Nephron progenitor cell (in vitro differentiated cells): ENCODE results near the gene FAM13A.

Experiments used
- DNase-seq: peaks from one replicate; pipeline ENCODE4 v3.0.0; 2021
- H3K27ac Mint-ChIP-seq: 2 replicates; pipeline ENCODE4 v1.8.0; 2021; ENCODE audit warnings: mild to moderate bottlenecking, moderate library complexity, mixed read lengths
- H3K27me3 Mint-ChIP-seq: 2 replicates; pipeline ENCODE4 v1.8.0; 2021; ENCODE audit warnings: mild to moderate bottlenecking, low read depth, mixed read lengths; ENCODE audit not compliant: poor library complexity
- H3K36me3 Mint-ChIP-seq: 2 replicates; pipeline ENCODE4 v1.8.0; 2021; ENCODE audit warnings: low read depth, mixed read lengths
- H3K4me1 Mint-ChIP-seq: 2 replicates; pipeline ENCODE4 v1.8.0; 2021; ENCODE audit warnings: mixed read lengths
- H3K4me3 Mint-ChIP-seq: 2 replicates; pipeline ENCODE4 v1.8.0; 2021; ENCODE audit warnings: mild to moderate bottlenecking, moderate library complexity, mixed read lengths
- H3K9me3 Mint-ChIP-seq: 2 replicates; pipeline ENCODE4 v1.8.0; 2021; ENCODE audit warnings: mild to moderate bottlenecking, moderate library complexity, mixed read lengths
- CTCF ChIP-seq: fragments of 200-600 bp; sonication (generic); IDR thresholded peaks from 2 replicates; pipeline ENCODE4 v1.5.0; 2021; ENCODE audit warnings: antibody characterized with exemption

Gene FAM13A

DNA sequence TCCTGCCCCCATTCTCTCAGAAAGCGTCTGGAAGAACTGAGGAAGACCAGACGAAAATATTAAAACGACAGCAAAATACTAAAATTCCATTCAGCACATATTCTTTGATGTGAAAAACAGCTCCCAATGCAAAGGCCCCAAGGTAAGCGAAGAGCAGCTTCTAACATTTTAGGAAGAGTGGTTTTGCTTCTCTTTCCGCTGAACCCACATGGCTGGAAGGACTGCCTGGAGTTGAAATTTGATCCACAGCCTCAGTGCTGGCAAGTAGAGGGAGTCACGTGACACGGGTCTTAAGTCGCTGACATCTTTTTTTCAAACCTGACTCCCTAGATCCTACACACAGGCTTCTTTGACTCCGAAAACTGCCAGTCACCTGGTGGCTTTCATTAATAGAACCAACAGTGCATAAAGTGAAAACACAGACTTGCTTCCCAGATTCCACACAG is at the start of gene FAM13A:
Gene FAM13A, minus strand, starts transcription at position 233 of the 446 bp plus-strand sequence. Its CDS starts 221 bp downstream, at position 12.
- Mint-ChIP-seq H3K4me3 (peak within 1 kb of the TSS; percentile 89), H3K36me3 (peaks cover 33% of the 10 kb centered on the region), H3K9me3 (peaks cover 50% of the 10 kb centered on the region), H3K4me1 (peaks cover 46% of the 10 kb centered on the region), H3K27me3 (no peaks in the 10 kb centered on the region), H3K27ac (peak within 1 kb of the TSS; percentile 94)
- TF ChIP-seq CTCF = no peak
- DNase-seq = peak; percentile 65

DNA sequence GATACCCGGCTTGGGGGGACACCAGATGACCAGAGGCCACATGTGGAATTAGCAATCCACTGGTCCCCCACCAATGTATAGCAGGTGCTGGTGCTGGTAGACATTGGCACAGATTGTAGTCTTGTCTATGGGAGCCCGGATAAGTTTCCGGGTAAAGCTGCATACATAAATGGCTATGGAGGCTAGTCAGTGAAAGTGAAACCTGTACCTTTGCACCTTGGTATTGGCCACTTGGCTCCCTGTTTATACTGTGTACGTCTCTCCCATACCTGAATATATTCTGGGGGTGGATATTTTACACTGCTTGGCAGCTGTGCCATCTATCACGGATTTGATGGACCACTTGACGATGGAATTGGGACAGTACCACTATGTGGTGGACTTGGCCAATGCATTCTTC is 48.7 kb upstream of the FAM13A start:
- peaks cover 21% of the 10 kb centered on the region for H3K9me3 Mint-ChIP-seq
- H3K4me3 Mint-ChIP-seq = no peak overlapping the region
- H3K36me3 Mint-ChIP-seq = no peaks in the 10 kb centered on the region
- TF ChIP-seq CTCF = no peak
- H3K27ac Mint-ChIP-seq = no peak overlapping the region
- no peak for DNase-seq
- H3K4me1 Mint-ChIP-seq = peaks cover 12% of the 10 kb centered on the region
- H3K27me3 Mint-ChIP-seq = peaks cover 35% of the 10 kb centered on the region

DNA sequence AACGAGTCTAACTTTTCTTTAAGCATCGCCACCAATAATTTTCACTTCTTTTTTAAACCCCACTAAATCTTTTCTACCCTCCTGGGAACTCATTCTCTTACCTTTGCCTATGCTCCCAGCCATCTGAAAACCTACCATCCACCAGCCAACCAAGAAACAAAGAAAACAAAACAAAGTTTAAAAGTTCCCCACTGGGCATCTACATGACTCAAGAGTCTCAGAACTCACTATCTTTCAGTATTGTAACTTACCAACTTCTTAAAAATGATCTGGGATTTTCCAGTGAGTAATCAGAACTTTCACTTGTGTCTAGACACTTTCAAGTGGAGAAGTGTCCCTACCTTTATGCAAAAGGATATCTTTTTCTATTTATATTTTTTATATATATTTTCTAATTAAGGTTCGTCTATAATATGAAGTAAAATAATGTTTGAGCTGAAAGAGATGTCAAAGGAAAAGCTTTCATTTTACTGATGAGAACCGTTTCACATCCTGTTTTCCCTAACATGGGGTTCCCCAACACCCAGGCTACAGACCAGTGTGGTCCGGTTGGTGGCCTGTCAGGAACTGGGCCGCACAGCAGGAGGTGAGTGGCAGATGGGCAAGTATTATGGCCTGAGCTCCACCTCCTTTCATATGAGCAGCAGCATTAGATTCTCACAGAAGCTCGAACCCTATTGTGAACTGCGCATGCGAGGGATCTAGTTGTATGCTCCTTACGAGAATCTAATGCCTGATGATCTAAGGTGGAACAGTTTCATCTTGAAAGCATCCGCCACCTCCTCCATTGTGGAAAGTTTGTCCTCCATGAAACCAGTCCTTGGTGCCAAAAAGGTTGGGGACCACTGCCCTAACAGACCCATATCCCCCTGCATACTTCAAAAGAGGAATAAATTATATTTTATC is 44.5 kb upstream of the FAM13A start:
- no peak for TF ChIP-seq CTCF
- Mint-ChIP-seq H3K27ac (no peak overlapping the region), H3K36me3 (no peaks in the 10 kb centered on the region), H3K27me3 (peaks cover 19% of the 10 kb centered on the region), H3K4me3 (no peak overlapping the region), H3K9me3 (no peaks in the 10 kb centered on the region), H3K4me1 (no peaks in the 10 kb centered on the region)
- DNase-seq = no peak

- TF ChIP-seq CTCF = no peak
- H3K36me3 Mint-ChIP-seq = no peaks in the 10 kb centered on the region
- no peak overlapping the region for H3K4me3 Mint-ChIP-seq
- no peak for DNase-seq
- H3K27me3 Mint-ChIP-seq = peaks cover 19% of the 10 kb centered on the region
- H3K4me1 Mint-ChIP-seq = no peaks in the 10 kb centered on the region
- no peaks in the 10 kb centered on the region for H3K9me3 Mint-ChIP-seq
- H3K27ac Mint-ChIP-seq = no peak overlapping the region
Observed at GRCh38 chr4:89100853-89101252, 43.9 kb upstream of the FAM13A start.

- Mint-ChIP-seq H3K4me1 (no peaks in the 10 kb centered on the region), H3K4me3 (no peak overlapping the region), H3K27ac (no peak overlapping the region), H3K36me3 (no peaks in the 10 kb centered on the region), H3K27me3 (peaks cover 15% of the 10 kb centered on the region), H3K9me3 (no peaks in the 10 kb centered on the region)
- no peak for DNase-seq
- no peak for TF ChIP-seq CTCF
Observed at GRCh38 chr4:89099471-89099870, 42.5 kb upstream of the FAM13A start.

DNA sequence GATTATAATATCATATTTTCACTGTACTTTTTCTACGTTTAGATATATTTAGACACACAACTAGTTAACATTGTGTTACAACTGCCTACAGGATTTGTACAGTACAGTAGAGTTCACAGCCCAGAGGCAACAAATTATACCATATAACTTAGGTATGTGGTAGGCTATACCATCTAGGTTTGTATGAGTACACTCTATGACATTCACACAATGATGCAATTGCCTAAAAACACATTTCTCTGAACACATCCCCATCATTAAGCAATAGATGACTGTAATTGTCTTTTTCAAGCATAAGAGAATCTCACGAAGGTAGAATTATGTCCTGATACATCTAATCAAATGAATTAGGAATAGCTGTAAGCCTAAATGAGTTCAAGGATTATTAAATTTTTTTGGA is 42.0 kb upstream of the FAM13A start:
- Mint-ChIP-seq H3K27me3 (peaks cover 15% of the 10 kb centered on the region), H3K4me3 (no peak overlapping the region), H3K4me1 (no peaks in the 10 kb centered on the region), H3K36me3 (no peaks in the 10 kb centered on the region), H3K9me3 (no peaks in the 10 kb centered on the region), H3K27ac (no peak overlapping the region)
- DNase-seq = no peak
- TF ChIP-seq CTCF = no peak
